Right cardiac atrium (tissue), 5 donors: Measurements from ENCODE around the gene FAM187B. TPM values are rescaled to one million over a fixed set of nuclear protein-coding genes. Genes with fewer than 3 reads are reported as not detected.
"Not testable (repeated sequence)": the region's sequence is repeated elsewhere in the genome, so short reads cannot be mapped to it uniquely, and the experiment has no call there.

ENCODE experiments used
- ATAC-seq, 2 donors: fragments of 200-7000 bp; cut with Tn5 transposase; one replicate each; pipeline versions ENCODE4 v1.8.0 to v1.9.1; 2020; ENCODE audit warnings: moderate library complexity in 2 of 2, mild to moderate bottlenecking in 1 of 2
- DNase-seq, 3 donors: peaks; one replicate each; pipeline ENCODE4 v3.0.0-alpha.2; 2020
- H3K27ac ChIP-seq: one replicate; pipeline ENCODE4 v1.5.1; 2013; ENCODE audit warnings: mild to moderate bottlenecking, low read length, control low read depth, moderate library complexity
- H3K27me3 ChIP-seq: one replicate; pipeline ENCODE4 v1.6.1; 2013; ENCODE audit not compliant: control insufficient read depth, insufficient read depth
- H3K4me1 ChIP-seq: one replicate; pipeline ENCODE4 v1.6.1; 2013; ENCODE audit warnings: low read length; ENCODE audit not compliant: control insufficient read depth, insufficient read depth
- H3K4me3 ChIP-seq: one replicate; pipeline ENCODE4 v1.5.1; 2013; ENCODE audit warnings: low read length, control low read depth
- H3K9me3 ChIP-seq: one replicate; pipeline ENCODE4 v1.6.1; 2013; ENCODE audit warnings: low read length; ENCODE audit not compliant: control insufficient read depth
- WGBS: extraction: QIAGEN DNeasy Blood & Tissue Kit; methylation state at CpG from one replicate; pipeline ENCODE4 v1.1.7; 2013; 5-methylcytosine and 5-hydroxymethylcytosine counted together
- intact Hi-C, 4 donors: fragments of 100-400 bp; cut with DNase I; formaldehyde crosslinking; loops; one replicate each; pipeline versions ENCODE4 v1.11.0 to v1.14.0; 2022 to 2023
- polyA plus RNA-seq: library from polyadenylated mRNA; stranded (reverse); fragments of 200-250 nt; gene quantifications from one replicate; pipeline ENCODE4 v1.2.3, GENCODE V29; 2013
- total RNA-seq, 4 donors: library from RNA; stranded (reverse); fragmentation: NEBNext Ultra II Directional; extraction: Animal tissue kit (Norgen Biotek cat#: 25700); gene quantifications; one replicate each; pipeline ENCODE4 v1.2.1, GENCODE V29; 2021
- donor health status: healthy with polysubstance abuse.
- donor health status: DM: no; HTN: yes; CAD: no.
- donor health status: DM: no; HTN: no; CAD: no.
- donor health status: DM: no; HTN: yes; CAD: no; lungs with severe emphysema.
- donor health status: DM: yes; HTN: yes; CAD: no.

The FAM187B gene
- total and polyA plus RNA-seq, 5 donors, result not detected

DNA sequence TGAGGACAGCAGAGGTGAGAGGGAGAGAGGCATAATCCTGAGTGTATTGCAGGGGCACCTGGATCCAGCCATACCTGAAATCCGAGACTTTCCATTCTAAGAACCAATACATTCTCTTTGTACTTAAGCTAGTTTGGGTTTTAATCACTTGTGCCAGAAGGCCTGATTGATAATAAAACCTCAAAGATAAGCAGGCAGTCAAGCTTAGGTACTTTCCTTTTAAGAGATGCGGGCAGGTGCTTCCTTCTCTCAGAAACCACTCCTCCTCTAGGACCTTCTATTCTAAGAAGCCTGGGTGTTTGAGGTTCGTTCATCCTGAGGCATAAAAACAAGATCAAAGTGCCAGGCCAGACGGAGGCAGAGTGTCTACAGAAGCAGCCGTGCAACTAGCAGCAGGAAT, 22.2 kb downstream of the FAM187B start:
- Histone ChIP-seq H3K9me3 (no peaks in the 10 kb centered on the region), H3K4me3 (no peak overlapping the region), H3K27me3 (no peaks in the 10 kb centered on the region), H3K27ac (no peak overlapping the region), H3K4me1 (no peaks in the 10 kb centered on the region)
- intact Hi-C loops, result no loop called here
- ATAC-seq (no peak), DNase-seq (no peak)
- 66% methylated on average over 5 of the region's 5 CpGs for WGBS

DNA sequence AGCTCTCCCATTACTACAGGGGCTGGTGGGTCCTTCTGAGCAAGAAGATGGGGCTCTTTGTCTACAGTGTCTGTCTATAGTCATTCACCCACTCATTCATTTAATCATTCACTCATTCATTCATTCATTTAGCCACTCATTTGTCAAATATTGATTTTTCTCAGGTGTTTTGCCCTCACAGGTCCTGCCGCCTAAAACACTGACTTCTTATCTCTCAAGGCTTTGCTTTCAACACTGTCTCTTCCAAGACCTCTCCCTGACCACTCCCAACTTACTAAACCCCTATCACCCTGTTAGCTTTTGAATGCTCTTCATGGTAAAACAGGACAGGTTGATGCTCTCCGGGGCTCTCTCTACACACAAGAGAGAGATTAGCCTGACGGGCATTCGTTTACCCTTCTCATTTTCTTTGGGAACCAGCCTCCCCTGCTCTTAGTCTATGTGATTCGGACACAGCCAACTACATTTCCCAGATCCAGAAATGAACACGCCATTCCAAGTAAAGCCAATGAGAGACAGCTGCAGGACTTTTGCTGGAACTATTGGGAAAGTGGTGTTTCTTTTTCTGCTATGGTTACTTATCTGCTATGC, 22.7 kb downstream of the FAM187B start:
- no peak for ATAC-seq
- Histone ChIP-seq H3K4me1 (no peaks in the 10 kb centered on the region), H3K4me3 (no peak overlapping the region), H3K27ac (no peak overlapping the region), H3K9me3 (no peaks in the 10 kb centered on the region), H3K27me3 (no peaks in the 10 kb centered on the region)
- DNase-seq, result no peak
- intact Hi-C loops, result no loop called here
- WGBS, result 73% methylated on average over 6 of the region's 6 CpGs

DNA sequence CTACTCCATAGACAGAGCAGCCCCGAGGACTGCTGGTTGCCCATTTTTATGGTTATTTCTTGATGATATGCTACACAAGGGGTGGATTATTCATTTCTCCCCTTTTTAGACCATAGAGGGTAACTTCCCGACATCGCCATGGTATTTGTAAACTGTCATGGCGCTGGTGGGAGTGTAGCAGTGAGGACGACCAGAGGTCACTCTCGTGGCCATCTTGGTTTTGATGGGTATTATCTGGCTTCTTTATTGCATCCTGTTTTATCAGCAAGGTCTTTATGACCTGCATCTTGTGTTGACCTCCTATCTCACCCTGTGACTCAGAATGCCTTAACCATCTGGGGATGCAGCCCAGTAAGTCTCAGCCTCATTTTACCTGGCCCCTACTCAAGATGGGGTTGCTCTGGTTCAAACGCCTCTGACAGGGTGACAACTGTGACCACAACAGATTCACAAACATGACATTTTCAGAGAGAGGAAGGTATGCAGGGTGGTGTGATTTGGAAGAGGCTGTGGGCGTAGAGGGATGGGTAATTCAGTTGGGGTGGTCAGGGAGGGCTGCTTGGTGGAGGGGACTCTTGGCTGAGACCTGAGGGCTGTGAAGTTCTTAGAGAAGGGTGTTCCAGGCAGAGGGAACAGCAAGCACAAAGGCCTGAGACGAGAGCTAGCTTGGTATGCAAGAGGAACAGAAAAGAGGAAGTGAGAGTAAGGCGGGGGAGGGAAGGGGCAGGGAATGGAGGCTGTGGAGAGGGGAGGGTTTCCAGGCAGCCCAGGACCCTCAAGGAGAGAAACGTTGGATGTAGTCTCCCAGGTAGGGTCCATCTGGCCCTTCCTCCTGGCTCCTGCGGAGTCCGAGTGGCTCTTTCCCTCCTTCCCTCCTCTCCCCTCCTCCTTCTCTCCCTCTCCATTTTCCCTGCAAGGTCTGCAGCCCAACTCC, 23.5 kb downstream of the FAM187B start:
- ATAC-seq, result peak; percentile 26 to 46
- 67% methylated on average over 13 of the region's 13 CpGs for WGBS
- Histone ChIP-seq H3K4me3 (no peak overlapping the region), H3K27me3 (no peaks in the 10 kb centered on the region), H3K9me3 (no peaks in the 10 kb centered on the region), H3K4me1 (no peaks in the 10 kb centered on the region), H3K27ac (no peak overlapping the region)
- intact Hi-C loops, result no loop called here
- DNase-seq, result no peak

DNA sequence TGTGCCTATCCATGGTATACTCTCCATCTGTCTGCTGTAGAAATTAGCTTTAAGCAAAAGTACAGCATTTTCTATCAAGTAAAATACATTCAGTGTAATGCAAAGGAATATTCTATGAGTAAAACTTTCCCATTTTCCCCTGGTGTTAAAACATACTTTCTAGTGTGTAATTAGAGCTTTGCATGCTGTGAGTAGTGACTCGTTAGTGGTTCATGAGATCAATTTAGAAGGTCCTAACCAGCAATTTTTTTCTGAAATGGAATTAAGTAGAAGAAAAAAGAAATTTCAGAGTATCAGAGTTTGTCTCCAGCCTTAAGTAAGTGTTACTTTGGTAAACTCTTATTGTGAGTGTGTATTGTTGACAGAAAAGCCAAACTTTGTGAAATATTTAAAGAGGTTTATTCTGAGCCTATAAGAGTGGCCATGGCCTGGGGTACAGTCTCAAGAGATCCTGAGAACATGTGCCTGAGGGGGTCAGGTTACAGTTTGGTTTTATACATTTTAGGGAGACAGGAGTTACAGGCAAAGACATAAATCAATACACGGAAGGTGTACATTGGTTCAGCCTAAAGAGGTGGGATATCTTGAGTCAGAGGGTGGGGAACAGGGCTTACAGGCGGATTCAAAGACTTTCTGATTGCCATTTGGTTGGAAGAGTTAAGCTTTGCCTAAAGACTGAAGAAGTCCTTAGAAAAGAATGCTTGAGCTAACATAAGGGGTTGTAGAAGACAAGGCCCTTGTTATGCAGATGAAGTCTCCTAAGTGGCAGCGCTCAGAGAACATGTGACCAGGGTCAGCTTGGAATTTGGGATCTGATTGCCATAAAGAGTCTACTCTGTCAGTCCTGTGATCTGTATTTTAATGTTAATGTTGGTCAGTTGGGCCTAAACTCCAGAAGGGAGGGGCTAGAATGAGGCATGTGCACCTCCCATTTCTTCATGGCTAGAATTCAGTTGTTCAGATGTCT, 25.5 kb downstream of the FAM187B start:
- WGBS, result 86% methylated on average over 4 of the region's 4 CpGs
- intact Hi-C loops, result no loop called here
- no peak overlapping the region for H3K27ac ChIP-seq
- H3K9me3 ChIP-seq, result no peaks in the 10 kb centered on the region
- no peaks in the 10 kb centered on the region for H3K27me3 ChIP-seq
- H3K4me1 ChIP-seq, result no peaks in the 10 kb centered on the region
- ATAC-seq, result no peak
- DNase-seq, result no peak
- no peak overlapping the region for H3K4me3 ChIP-seq

DNA sequence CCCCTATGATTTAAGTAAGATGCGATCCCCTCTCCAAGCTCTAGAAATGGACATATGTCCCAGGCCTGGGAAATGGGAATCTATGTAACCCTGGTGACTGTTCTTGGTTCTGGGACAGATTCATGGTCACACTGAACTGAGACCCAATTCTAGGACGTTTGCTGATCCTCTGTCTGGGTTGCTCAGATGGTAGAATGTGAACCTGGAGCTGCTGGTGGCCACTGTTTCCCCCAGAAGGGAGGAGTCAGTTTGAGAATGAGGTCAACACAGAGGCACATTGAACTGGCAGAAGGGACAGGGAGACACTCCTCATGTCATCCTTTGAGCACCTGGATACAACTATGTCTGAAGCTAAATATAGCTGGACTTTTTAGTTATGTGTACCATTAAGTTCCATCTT, 29.1 kb downstream of the FAM187B start:
- WGBS, result 70% methylated on average over 2 of the region's 2 CpGs
- no peak overlapping the region for H3K27ac ChIP-seq

DNA sequence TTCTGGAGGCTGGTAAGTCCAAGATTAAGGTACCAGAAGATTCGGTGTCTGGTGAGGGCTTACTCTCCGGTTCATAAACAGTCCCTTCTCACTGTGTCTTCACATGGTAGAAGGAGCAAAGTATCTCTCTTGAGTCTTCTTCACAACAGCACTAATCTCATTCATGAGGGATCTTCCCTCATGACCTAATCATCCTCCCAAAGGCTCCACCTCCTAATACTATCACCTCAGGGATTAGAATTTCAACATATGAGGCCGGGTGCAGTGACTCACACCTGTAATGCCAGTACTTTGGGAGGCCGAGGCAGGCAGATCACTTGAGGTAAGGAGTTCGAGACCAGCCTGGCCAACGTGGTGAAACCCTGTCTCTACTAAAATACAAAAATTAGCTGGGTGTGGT, 31.7 kb downstream of the FAM187B start:
- H3K27ac ChIP-seq, intact Hi-C loops, H3K4me1 ChIP-seq, H3K9me3 ChIP-seq, H3K4me3 ChIP-seq, H3K27me3 ChIP-seq, DNase-seq, ATAC-seq: not testable (repeated sequence)
- WGBS, result 77% methylated on average over 6 of the region's 6 CpGs

More for the DNA sequence above, 29.1 kb downstream of the FAM187B start:
- ATAC-seq (no peak), DNase-seq (no peak)
- Histone ChIP-seq H3K4me1 (no peaks in the 10 kb centered on the region), H3K4me3 (no peak overlapping the region), H3K9me3 (no peaks in the 10 kb centered on the region), H3K27me3 (no peaks in the 10 kb centered on the region)
- intact Hi-C loops, result no loop called here

DNA sequence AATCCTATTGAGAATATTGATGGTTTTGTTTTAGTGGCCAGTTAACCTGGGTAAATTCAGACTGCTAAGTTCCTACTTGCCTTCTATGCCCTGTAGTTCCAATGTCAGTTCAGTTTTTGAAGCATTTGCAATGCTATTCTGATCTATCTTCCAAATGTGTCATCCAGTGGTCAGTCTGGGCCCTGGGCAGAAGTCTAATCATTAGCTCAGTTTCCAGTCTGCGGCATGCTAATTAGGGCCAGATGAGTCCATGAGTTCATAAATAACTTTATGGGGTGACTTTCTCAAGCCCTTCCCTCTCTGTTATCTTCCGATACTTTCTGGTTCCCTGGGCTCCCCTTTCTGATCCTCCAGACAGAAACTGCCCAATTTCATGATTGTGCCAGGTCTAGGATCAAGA, 32.7 kb downstream of the FAM187B start:
- WGBS, result 61% methylated on average over 2 of the region's 2 CpGs
- intact Hi-C loops, result no loop called here
- H3K4me3 ChIP-seq, result no peak overlapping the region

DNA sequence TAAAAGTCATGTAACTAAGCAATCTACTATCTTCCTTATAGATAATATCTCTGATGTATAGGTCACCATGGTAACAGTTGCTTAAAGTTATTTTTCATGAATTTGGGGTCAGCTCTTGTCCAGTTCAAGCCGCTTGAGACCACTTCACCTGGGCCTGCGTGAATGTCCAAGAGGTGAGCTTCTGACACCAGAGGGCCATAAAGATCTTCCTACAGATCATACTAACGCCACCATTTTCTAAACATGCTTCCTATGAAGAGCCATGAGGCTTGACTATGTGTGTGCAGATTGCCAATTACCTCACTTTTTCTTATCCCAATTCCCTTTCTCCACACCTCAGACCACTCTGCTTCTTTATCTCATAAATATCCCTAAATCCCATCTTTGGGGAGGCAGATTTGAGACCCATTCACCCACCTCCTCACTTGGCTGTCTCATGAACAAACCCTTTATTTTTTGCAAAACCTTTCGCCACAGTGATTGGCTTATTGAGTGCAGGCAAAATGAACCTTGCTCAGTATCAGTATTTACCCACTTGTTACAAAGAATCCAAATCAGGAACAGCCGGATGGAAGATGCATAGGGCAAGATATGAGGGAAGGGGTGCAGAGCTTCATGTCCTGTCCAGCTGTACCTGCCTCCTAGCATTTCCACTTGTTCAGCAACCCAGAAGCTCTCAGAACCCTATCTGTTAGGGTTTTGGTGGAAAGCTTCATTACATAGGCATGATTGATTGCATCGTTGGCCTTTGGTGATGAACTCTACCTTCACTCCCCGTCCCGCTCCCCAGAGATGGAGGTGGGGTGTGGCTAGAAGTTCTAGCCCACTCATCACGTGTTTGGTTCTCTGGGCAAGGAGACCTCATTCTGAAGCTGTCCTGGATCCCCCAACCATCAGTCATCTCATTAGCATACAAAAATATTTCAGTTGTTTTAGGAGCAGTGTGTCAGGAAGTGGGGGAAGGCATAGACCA, 34.2 kb downstream of the FAM187B start:
- no peak for ATAC-seq
- Histone ChIP-seq H3K9me3 (no peaks in the 10 kb centered on the region), H3K4me1 (no peaks in the 10 kb centered on the region), H3K27ac (no peak overlapping the region), H3K4me3 (no peak overlapping the region), H3K27me3 (no peaks in the 10 kb centered on the region)
- intact Hi-C loops, result no loop called here
- WGBS, result 70% methylated on average over 9 of the region's 9 CpGs
- DNase-seq, result no peak

More for the DNA sequence above, 32.7 kb downstream of the FAM187B start:
- Histone ChIP-seq H3K9me3 (no peaks in the 10 kb centered on the region), H3K4me1 (no peaks in the 10 kb centered on the region), H3K27ac (no peak overlapping the region), H3K27me3 (no peaks in the 10 kb centered on the region)
- ATAC-seq, result no peak
- DNase-seq, result no peak

DNA sequence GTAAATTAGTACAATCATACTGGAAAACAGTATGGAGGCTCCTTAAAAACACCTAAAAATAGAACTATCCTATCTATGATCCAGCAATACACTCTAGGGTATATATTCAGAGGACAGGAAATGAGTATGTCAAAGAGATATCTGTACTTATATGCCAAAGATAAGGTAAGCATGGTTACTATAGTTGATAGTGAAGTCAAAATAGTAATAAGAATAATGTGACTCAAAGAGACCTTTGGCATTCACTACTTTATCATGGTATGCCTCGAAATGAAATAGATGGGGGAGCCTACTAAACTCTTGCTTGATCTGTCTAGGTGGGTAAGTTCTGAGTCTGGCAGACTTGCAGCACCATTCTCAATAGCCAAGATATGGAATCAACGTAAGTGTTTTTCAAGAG, 43.7 kb downstream of the FAM187B start:
- WGBS, result 74% methylated on average over 2 of the region's 2 CpGs
- Histone ChIP-seq H3K9me3 (no peaks in the 10 kb centered on the region), H3K27ac (no peak overlapping the region), H3K27me3 (no peaks in the 10 kb centered on the region), H3K4me3 (no peak overlapping the region), H3K4me1 (no peaks in the 10 kb centered on the region)
- intact Hi-C loops, result no loop called here
- ATAC-seq (no peak), DNase-seq (no peak)

DNA sequence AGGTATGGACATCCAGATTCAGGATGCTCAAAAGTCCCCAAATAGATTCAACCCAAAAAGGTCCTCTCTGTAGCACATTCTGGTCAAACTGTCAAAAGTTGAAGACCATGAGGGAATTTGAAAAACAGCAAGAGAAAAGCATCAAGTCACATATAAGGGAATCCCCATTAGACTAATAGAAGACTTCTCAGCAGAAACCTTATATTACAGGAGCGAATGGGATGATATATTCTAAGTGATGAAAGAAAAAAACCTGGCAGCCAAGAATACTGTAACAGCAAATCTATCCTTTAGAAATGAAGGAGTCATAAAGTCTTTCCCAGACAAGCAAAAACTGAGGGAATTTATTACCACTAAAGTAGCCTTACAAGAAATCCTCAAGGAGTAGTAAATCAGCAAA, 44.3 kb downstream of the FAM187B start:
- H3K4me1 ChIP-seq, result no peaks in the 10 kb centered on the region
- intact Hi-C loops, result no loop called here
- H3K4me3 ChIP-seq, result no peak overlapping the region
- H3K27ac ChIP-seq, result no peak overlapping the region
- DNase-seq (no peak), ATAC-seq (no peak)
- 82% methylated on average over 1 of the region's 1 CpG for WGBS
- H3K27me3 ChIP-seq, result no peaks in the 10 kb centered on the region
- no peaks in the 10 kb centered on the region for H3K9me3 ChIP-seq
